Neural progenitor cell (in vitro differentiated cells): ENCODE results near the gene EHD2. TPM values are rescaled to one million over a fixed set of nuclear protein-coding genes. Genes with fewer than 3 reads are reported as not detected.
A peak's percentile ranks its signal among the peaks of the same experiment; 100 is the strongest.
"Not testable (repeated sequence)": the region's sequence is repeated elsewhere in the genome, so short reads cannot be mapped to it uniquely, and the experiment has no call there.

Experiments used
- DNase-seq: peaks from one replicate; pipeline ENCODE4 v3.0.0-alpha.2; 2016; ENCODE audit warnings: low spot score
- H2AFZ ChIP-seq: fragments of 200-600 bp; sonication (generic); replicated peaks from 2 replicates; pipeline ENCODE4 v1.6.1; 2016; ENCODE audit warnings: antibody characterized with exemption
- H3F3A ChIP-seq: fragments of 200-600 bp; sonication (generic); 2 replicates; pipeline ENCODE4 v1.6.1; 2016; ENCODE audit warnings: antibody characterized with exemption, low read depth
- H3K27ac ChIP-seq: fragments of 200-600 bp; sonication (generic); 2 replicates; pipeline ENCODE4 v1.5.1; 2016; ENCODE audit warnings: mild to moderate bottlenecking
- H3K27me3 ChIP-seq: fragments of 200-600 bp; sonication (generic); 2 replicates; pipeline ENCODE4 v1.6.1; 2016; ENCODE audit warnings: mild to moderate bottlenecking, moderate library complexity
- H3K36me3 ChIP-seq: fragments of 200-600 bp; sonication (generic); 2 replicates; pipeline ENCODE4 v1.5.1; 2016
- H3K4me1 ChIP-seq: fragments of 200-600 bp; sonication (generic); 2 replicates; pipeline ENCODE4 v1.6.1; 2016; ENCODE audit warnings: mixed run types
- H3K4me2 ChIP-seq: fragments of 200-600 bp; sonication (generic); 2 replicates; pipeline ENCODE4 v1.6.1; 2016
- H3K4me3 ChIP-seq: fragments of 200-600 bp; sonication (generic); 2 replicates; pipeline ENCODE4 v1.5.1; 2016
- H3K79me2 ChIP-seq: fragments of 200-600 bp; sonication (generic); 2 replicates; pipeline ENCODE4 v1.6.1; 2016; ENCODE audit warnings: low read depth
- H3K9ac ChIP-seq: fragments of 200-600 bp; sonication (generic); 2 replicates; pipeline ENCODE4 v1.6.1; 2016
- H3K9me3 ChIP-seq: fragments of 200-600 bp; sonication (generic); 2 replicates; pipeline ENCODE4 v1.5.1; 2016; ENCODE audit warnings: low read depth
- H4K20me1 ChIP-seq: fragments of 200-600 bp; sonication (generic); 2 replicates; pipeline ENCODE4 v1.6.1; 2016; ENCODE audit warnings: low read depth
- H3K27ac Mint-ChIP-seq: 3 replicates; pipeline ENCODE4 v1.8.0; 2021; ENCODE audit warnings: mixed read lengths
- H3K27me3 Mint-ChIP-seq: 2 replicates; pipeline ENCODE4 v1.8.0; 2022; ENCODE audit warnings: low read depth, mild to moderate bottlenecking, inconsistent platforms, moderate library complexity, mixed read lengths; ENCODE audit not compliant: insufficient read depth
- H3K36me3 Mint-ChIP-seq: 3 replicates; pipeline ENCODE4 v1.8.0; 2021; ENCODE audit warnings: mixed read lengths
- H3K4me1 Mint-ChIP-seq: 3 replicates; pipeline ENCODE4 v1.8.0; 2021; ENCODE audit warnings: mixed read lengths
- H3K4me3 Mint-ChIP-seq: 3 replicates; pipeline ENCODE4 v1.8.0; 2021; ENCODE audit warnings: mild to moderate bottlenecking, moderate library complexity, mixed read lengths
- H3K9me3 Mint-ChIP-seq: 3 replicates; pipeline ENCODE4 v1.8.0; 2020; ENCODE audit warnings: mixed read lengths
- CTCF ChIP-seq: fragments of 200-600 bp; sonication (generic); IDR thresholded peaks from 2 replicates; pipeline ENCODE4 v1.5.1; 2017; ENCODE audit warnings: antibody characterized with exemption, mild to moderate bottlenecking
- EZH2 ChIP-seq: fragments of 200-600 bp; sonication (generic); IDR thresholded peaks from 2 replicates; pipeline ENCODE4 v1.6.1; 2017; ENCODE audit warnings: antibody characterized with exemption, mild to moderate bottlenecking, moderate library complexity
- EZH2phosphoT487 ChIP-seq: fragments of 200-600 bp; sonication (generic); IDR thresholded peaks from 2 replicates; pipeline ENCODE4 v1.6.1; 2017; ENCODE audit warnings: antibody characterized with exemption
- total RNA-seq: library from RNA; depleted of rRNA; stranded (reverse); fragments of >200 nt; gene quantifications from 2 replicates; pipeline ENCODE4 v1.2.3, GENCODE V29; 2015; ENCODE audit warnings: low replicate concordance

The EHD2 gene
- total RNA-seq, 1 donor from 2014 or later, result 1.5 TPM

GRCh38 chr19:47780215-47780551 is 67.0 kb downstream of the EHD2 start:
- Mint-ChIP-seq H3K9me3 (no peaks in the 10 kb centered on the region), H3K27ac (no peak overlapping the region), H3K36me3 (peaks cover 23% of the 10 kb centered on the region), H3K4me3 (peak overlapping the region; percentile 93), H3K4me1 (peaks cover 22% of the 10 kb centered on the region), H3K27me3 (peaks cover 9% of the 10 kb centered on the region)
- Histone ChIP-seq H3K4me2 (peak overlapping the region; percentile 78), H4K20me1 (peaks cover 7% of the 10 kb centered on the region), H3K9ac (no peak overlapping the region), H3K4me3 (peak overlapping the region; percentile 74), H3K4me1 (no peaks in the 10 kb centered on the region), H3K36me3 (no peaks in the 10 kb centered on the region), H3K79me2 (peaks cover 47% of the 10 kb centered on the region), H3F3A (peaks cover 22% of the 10 kb centered on the region), H3K27ac (no peak overlapping the region), H2AFZ (no peak overlapping the region), H3K9me3 (no peaks in the 10 kb centered on the region), H3K27me3 (no peaks in the 10 kb centered on the region)
- no peak for DNase-seq
- TF ChIP-seq EZH2, result no peak
- TF ChIP-seq CTCF, result no peak
- no peak for TF ChIP-seq EZH2phosphoT487

GRCh38 chr19:47781590-47782262 is 68.5 kb downstream of the EHD2 start:
- Mint-ChIP-seq H3K27ac (no peak overlapping the region), H3K36me3 (peaks cover 25% of the 10 kb centered on the region)

GRCh38 chr19:47786566-47786965 is 73.3 kb downstream of the EHD2 start:
- Mint-ChIP-seq H3K4me1 (peaks cover 9% of the 10 kb centered on the region), H3K9me3 (no peaks in the 10 kb centered on the region), H3K36me3 (peaks cover 21% of the 10 kb centered on the region), H3K27me3 (peaks cover 8% of the 10 kb centered on the region), H3K27ac (no peak overlapping the region), H3K4me3 (no peak overlapping the region)
- no peak for DNase-seq
- H3K4me1 ChIP-seq, result peaks cover 3% of the 10 kb centered on the region
- TF ChIP-seq EZH2phosphoT487 (no peak), CTCF (no peak), EZH2 (no peak)
- peak overlapping the region; percentile 53 for H3K27ac ChIP-seq
- H3K9ac ChIP-seq, result no peak overlapping the region
- peaks cover 55% of the 10 kb centered on the region for H3F3A ChIP-seq
- no peak overlapping the region for H2AFZ ChIP-seq
- no peak overlapping the region for H3K4me3 ChIP-seq
- H3K36me3 ChIP-seq, result no peaks in the 10 kb centered on the region
- H3K27me3 ChIP-seq, result no peaks in the 10 kb centered on the region
- no peaks in the 10 kb centered on the region for H3K9me3 ChIP-seq
- H4K20me1 ChIP-seq, result no peaks in the 10 kb centered on the region
- H3K79me2 ChIP-seq, result peaks cover 5% of the 10 kb centered on the region
- no peak overlapping the region for H3K4me2 ChIP-seq

More at GRCh38 chr19:47781590-47782262, 68.5 kb downstream of the EHD2 start:
- H3K27ac ChIP-seq, result no peak overlapping the region
- peaks cover 7% of the 10 kb centered on the region for H4K20me1 ChIP-seq
- TF ChIP-seq EZH2 (no peak), EZH2phosphoT487 (no peak), CTCF (no peak)
- peaks cover 26% of the 10 kb centered on the region for H3F3A ChIP-seq
- H3K4me2 ChIP-seq, result no peak overlapping the region
- no peaks in the 10 kb centered on the region for H3K9me3 ChIP-seq
- no peak overlapping the region for H3K4me3 ChIP-seq
- no peaks in the 10 kb centered on the region for H3K27me3 ChIP-seq
- H3K9ac ChIP-seq, result no peak overlapping the region
- H3K4me1 ChIP-seq, result no peaks in the 10 kb centered on the region
- H2AFZ ChIP-seq, result no peak overlapping the region
- Mint-ChIP-seq H3K4me3 (peak overlapping the region; percentile 17), H3K27me3 (peaks cover 9% of the 10 kb centered on the region), H3K4me1 (peaks cover 19% of the 10 kb centered on the region), H3K9me3 (no peaks in the 10 kb centered on the region)
- H3K36me3 ChIP-seq, result no peaks in the 10 kb centered on the region
- peaks cover 47% of the 10 kb centered on the region for H3K79me2 ChIP-seq
- no peak for DNase-seq

GRCh38 chr19:47787307-47787706 is 74.1 kb downstream of the EHD2 start:
- peaks cover 15% of the 10 kb centered on the region for H3K36me3 Mint-ChIP-seq
- H3K9me3 ChIP-seq, H3K79me2 ChIP-seq, H3K9ac ChIP-seq, H3K27me3 Mint-ChIP-seq, H3K27me3 ChIP-seq, H2AFZ ChIP-seq, DNase-seq, H3K4me2 ChIP-seq, H3K4me1 ChIP-seq, H3K4me1 Mint-ChIP-seq, H3K4me3 Mint-ChIP-seq, H3K36me3 ChIP-seq, H3K27ac Mint-ChIP-seq, H3K27ac ChIP-seq, H4K20me1 ChIP-seq, H3K4me3 ChIP-seq, H3K9me3 Mint-ChIP-seq: not testable (repeated sequence)
- H3F3A ChIP-seq, result peaks cover 49% of the 10 kb centered on the region

GRCh38 chr19:47789811-47790210 is 76.6 kb downstream of the EHD2 start:
- not testable (repeated sequence) for H3K27me3 ChIP-seq, H2AFZ ChIP-seq, DNase-seq, H3K9ac ChIP-seq, H3K4me3 Mint-ChIP-seq, H3K36me3 ChIP-seq, H3K4me1 ChIP-seq, H4K20me1 ChIP-seq, H3K4me1 Mint-ChIP-seq, H3K27ac Mint-ChIP-seq, H3K27me3 Mint-ChIP-seq, H3K9me3 Mint-ChIP-seq, H3K79me2 ChIP-seq, H3K36me3 Mint-ChIP-seq, H3K9me3 ChIP-seq, H3K4me3 ChIP-seq
- peak overlapping the region; percentile 28 for H3K4me2 ChIP-seq
- peaks cover 42% of the 10 kb centered on the region for H3F3A ChIP-seq
- peak overlapping the region; percentile 19 for H3K27ac ChIP-seq
